GM12873 (cell line): ENCODE measurements around the gene VSIG10.

Experiments
- CTCF ChIP-seq: IDR thresholded peaks from 2 replicates; pipeline ENCODE4 v1.5.1; 2012; ENCODE audit warnings: low read depth, mild to moderate bottlenecking, moderate library complexity, low read length, control low read depth; ENCODE audit not compliant: insufficient read depth; ENCODE audit errors: missing control alignments

The VSIG10 gene

GRCh38 chr12:118103601-118104382 lies at the start of gene VSIG10:
Gene VSIG10, minus strand, starts transcription at chr12:118104011. Its CDS starts 340 bp downstream, at chr12:118103671.
- TF ChIP-seq CTCF, result no peak

- TF ChIP-seq CTCF, result no peak
These were observed 47.9 kb upstream of the VSIG10 start for GRCh38 chr12:118151755-118152154.

GRCh38 chr12:118150625-118151024 lies 46.8 kb upstream of the VSIG10 start:
- TF ChIP-seq CTCF, result no peak

GRCh38 chr12:118148287-118148686 lies 44.5 kb upstream of the VSIG10 start:
- no peak for TF ChIP-seq CTCF

- no peak for TF ChIP-seq CTCF
These were observed 42.0 kb upstream of the VSIG10 start for GRCh38 chr12:118145798-118146156.

- TF ChIP-seq CTCF, result no peak
These were observed 41.4 kb upstream of the VSIG10 start for GRCh38 chr12:118145113-118145797.

- no peak for TF ChIP-seq CTCF
These were observed 40.7 kb upstream of the VSIG10 start for GRCh38 chr12:118144499-118144898.
